SHP77 treated with DMSO at 0.1 percent for 48 hours (cell line): Measurements from ENCODE around the gene KIAA0513.
"Not testable (repeated sequence)": the region's sequence is repeated elsewhere in the genome, so short reads cannot be mapped to it uniquely, and the experiment has no call there.

ENCODE experiments used
- DNase-seq: peaks from one replicate; lab custom pipeline; 2025; lab: John Stamatoyannopoulos, UW

KIAA0513 gene

DNA sequence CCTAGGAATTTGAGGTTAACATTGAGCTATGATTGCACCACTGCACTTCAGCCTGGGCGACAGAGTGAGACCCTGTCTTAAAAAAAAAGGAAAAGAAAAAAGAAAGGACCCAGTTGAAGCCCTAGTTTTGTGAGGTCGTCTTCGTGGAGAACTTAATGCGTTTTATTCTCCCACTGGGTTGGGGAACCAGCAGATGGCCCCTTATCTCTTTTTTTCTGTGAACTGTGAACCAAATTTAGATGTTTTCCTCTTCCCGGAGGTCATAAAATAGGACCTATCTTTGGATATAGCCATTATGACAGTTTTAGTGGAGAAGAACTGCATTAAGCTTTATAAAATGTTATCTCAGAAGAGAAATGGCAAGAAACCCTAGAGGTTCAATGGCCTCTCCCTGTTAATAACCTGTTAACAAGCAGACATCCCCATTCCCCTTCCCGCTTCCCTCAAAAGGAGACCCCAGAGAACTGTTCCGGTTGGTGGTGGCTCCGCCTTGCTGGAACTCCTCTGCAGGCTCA, 23.5 kb downstream of the KIAA0513 start:
- no peak for DNase-seq

DNA sequence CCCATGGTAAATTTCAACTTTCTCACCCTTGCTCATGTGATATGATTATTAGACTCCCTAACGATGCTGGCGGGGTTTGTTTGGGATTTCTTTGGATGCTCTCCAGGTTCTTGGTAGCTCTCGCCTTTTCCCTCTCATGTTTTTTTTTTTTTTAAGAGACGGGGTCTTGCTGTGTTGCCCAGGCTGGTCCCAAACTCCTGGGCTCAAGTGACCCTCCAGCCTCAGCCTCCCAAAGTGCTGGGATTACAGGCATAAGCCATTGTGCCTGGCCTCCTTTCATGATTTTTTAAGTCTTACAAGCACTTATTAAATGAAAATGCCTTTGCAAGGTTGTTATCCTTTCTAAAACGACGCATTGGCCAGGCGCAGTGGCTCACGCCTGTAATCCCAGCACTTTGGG, 24.1 kb downstream of the KIAA0513 start:
- no peak for DNase-seq

DNA sequence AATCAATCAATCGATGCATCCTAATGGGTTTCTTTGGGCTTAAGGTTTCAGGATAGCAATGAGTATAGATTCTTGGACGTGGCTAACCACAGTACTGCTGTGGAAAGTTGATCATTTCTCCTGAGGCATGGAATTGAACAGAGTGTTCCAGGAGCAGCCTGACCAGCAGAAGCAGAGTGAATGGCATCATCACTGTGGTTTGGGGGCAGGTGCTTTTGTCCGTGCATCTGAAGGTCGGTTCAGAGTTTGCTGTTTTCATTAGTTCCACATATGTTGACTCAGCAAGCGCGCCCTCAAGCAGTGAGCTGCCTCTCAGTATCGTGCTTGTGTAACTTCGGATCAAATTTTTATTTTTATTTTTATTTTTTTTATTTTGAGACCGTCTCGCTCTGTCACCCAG, 24.9 kb downstream of the KIAA0513 start:
- no peak for DNase-seq

- not testable (repeated sequence) for DNase-seq
Observed at GRCh38 chr16:85054321-85054720, 26.7 kb downstream of the KIAA0513 start.

DNA sequence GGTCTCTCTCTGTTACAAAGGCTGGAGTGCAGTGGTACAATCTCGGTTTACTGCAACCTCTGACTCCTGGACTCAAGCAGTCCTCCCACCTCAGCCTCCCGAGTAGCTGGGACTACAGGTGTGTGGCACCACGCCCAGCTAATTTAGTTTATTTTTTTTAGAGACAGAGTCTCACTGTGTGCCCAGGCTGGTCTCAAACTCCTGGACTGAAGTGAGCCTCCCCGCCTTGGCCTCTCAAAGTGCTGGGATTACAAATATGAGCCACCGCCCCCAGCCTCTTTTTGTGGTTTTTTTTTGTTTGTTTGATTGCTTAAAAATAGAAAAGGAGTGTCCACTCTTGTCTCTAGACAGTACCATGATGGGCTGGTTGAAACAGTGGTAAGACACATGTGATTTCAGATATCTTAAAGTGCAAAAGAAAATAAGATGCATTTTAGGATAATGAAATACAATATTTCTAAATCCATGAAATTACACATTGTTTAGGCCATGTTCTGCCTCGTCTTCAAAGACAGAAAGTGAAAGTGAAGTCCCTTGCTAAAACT, 27.4 kb downstream of the KIAA0513 start:
- DNase-seq: no peak

DNA sequence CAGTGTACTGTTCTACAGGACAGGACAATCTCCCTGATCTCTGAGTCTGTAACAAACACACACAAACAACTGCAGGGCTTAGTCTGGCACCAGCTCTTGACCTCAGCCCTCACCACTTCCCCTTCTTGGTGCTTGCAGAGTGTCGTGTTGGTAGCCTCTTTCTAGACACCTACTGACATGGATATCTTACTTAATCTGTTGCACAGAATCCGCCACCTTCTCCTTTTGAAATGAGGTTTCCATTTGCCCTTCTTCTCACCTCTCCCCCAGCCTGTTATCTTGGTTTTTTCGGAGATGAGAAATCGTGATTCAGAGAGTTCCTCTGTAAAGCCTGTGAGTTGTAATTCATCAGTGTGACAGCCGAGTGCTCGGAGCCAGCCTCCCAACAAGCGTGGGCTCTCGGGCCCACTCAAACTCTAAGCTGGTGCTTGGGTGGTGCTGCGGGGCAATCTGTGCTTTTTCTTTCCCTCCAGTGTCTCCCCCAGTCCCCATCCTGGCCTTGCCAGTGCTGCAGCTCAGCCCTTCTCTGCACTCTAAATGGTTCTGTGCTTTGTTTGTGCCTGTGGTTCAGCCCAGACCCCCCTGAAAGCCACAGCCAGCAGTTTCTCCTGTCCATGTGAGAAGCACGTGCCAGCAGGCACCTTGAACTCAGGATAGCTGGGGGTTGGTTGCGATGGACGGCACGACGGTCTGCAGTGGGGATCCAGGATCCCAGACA, 28.1 kb downstream of the KIAA0513 start:
- no peak for DNase-seq

DNA sequence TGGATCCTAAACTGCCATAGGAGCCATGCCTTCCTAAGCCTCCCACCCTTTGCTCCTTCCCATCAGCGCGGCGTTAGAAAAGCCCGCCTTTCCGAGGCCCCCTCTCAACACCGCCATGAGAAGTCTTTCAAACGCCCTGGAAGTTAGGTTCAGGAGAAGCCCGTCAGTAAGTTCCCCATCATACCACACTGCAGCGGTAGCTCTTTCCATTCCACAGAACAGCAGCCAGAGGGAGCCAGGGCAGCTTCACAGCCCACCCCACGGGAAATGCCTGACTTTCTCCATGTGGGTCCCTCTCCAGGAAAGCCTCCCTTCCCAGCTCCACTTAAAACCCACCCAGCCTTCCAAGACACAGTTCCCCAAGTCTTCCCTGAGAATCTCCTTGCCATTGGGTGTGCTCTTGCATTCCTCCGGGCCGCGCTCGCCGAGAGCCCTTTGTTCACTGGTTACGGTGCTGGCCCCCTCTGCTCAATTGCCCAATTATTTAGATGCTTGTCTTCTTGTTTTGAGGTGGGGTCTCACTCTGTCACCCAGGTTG, 28.7 kb downstream of the KIAA0513 start:
- DNase-seq: no peak

DNA sequence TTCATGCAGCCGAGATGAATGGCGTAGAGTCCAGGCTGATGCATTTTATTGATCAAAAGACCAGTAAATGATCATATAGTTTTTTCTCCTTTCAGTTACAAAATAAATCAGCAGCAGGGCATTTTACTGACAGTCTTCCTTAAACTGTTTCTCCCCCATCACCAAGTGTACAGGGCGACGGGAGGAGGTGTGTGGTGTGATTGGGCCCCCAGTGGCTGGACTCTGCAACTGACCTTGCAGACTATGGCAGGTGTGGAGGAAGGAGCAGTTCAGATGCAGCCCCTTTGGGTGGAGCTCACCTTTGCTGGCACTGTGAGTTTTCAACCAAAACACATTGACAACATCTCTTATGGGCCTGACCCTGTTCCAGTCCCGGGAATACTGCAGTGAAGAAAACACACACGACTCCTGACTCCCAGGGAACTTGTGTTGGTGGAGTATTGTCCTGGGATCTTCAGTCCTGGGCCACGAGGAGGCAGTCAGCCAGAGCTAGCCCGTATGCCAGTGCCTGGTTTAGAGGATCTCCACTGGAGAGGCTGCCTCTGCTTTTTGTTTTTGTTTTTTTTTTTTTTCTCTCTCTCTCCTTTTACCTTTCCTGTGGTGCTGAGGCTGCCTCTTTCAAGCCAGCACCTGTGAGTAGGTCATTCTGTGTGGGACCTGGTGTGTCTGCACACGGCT, 29.8 kb downstream of the KIAA0513 start:
- no peak for DNase-seq

DNA sequence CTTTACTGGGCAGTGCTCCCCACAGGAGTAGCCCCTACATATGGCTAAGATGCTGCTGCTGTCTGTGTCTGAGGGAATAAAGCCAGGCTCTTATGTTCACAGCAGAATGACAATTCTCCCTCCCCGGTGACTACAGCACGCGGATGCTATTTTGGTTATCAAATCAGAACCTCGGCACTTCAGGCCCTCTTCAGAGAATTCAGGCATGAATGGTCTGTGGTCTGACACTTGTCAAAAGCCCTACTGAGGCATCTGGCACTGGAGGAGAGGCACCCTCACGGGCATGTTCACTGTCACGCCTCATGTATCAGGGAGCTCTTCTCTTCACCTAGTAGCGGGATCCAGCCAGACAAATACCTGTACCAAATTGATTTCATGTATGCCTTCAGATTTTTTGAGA, 30.4 kb downstream of the KIAA0513 start:
- no peak for DNase-seq

GRCh38 chr16:85058909-85059308, 31.3 kb downstream of the KIAA0513 start:
- no peak for DNase-seq

DNA sequence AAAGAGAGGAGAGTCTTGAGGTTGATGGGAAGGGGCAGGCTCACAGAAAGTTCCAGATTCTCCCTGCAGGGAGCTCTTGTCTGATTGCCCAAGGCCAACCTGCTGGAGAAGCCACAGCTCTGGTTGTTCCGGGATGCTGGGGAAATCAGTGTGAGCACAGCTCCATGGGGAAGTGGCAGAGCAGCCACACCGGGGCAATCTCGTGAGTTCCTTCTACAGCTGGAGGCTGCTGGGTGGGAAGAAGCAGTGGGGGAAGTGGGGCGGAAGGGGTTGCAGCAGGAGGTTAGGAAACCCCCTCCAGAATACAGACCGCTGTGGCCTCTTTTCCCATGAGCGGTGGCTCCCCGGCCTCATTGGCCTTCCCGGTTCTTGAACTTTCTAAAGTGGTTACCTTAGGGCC, 34.0 kb downstream of the KIAA0513 start:
- DNase-seq: no peak

DNA sequence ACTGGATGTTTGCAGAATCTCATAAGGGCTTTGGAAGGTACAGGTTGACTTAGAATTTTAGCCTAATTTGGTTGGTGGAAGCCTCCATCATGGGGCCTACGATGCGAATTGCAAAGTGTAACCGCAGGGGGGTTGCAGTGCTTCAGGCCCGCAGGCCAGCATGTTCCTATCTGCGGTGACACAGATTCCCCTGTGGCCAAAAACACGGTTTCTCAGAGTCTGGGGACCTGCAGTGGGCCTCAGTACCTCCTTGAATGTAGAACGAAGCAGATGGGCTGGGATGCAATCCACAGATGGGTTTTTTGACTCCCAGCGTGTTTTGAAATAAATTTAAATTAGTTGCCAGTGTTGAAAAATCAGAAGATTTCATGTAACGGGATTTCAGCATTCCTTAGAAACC, 34.7 kb downstream of the KIAA0513 start:
- no peak for DNase-seq

DNA sequence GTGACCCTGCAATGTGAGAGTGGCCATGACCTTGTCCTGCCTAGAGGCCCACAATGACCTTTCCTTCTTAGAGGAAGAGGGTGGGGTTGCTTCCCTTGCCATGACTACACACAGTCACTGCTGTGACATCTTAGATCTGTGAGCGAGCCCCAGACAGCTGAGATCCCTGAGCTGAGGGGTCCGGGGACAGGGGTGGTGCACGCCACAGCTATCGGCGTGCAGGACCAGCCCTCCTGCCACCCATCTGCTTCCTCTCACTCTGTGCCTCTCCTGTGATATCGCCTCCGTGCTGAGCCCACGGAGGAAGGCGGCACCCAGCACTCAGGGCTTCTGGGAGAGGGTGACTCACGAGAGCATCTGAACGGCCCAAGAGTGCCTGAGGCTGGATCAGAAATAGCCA, 35.2 kb downstream of the KIAA0513 start:
- DNase-seq: no peak

DNA sequence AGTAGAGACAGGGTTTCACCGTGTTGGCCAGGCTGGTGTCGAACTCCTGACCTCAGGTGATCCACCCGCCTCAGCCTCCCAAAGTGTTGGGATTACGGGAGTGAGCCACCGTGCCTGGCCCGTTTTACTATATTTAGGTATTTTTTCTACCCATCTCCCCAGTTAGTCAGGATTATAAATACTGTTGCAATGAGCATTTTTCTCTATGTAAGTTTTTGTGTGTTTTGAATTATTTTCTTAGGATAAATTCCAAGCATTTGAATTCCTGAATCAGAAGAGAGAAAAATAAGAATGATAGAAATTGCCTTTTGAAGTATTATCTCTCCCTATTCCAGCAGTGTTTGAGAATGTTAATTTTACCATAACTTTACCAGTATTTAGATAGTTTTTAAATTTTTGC, 36.6 kb downstream of the KIAA0513 start:
- DNase-seq: no peak

DNA sequence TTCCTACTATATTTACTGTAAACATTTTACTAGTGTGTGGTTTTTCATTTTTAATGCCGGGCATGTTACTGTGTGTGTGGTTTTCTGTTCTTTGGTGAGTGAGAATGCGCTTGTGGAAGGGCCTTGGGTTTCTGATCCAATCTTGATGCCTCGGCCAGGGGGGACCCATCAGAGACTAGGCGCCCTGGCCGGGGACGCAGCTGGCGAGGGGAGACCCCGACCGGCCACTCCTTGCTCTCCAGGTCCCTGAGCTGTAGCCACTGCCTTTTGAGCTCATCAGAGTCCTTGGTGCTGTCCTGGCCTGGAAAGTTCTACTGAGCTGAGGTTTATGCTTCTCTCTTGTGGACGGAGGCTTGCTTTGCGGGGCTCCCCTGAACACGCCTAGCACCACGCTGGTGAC, 37.5 kb downstream of the KIAA0513 start:
- DNase-seq: no peak

GRCh38 chr16:85066346-85066885, 38.8 kb downstream of the KIAA0513 start:
- DNase-seq: no peak

DNA sequence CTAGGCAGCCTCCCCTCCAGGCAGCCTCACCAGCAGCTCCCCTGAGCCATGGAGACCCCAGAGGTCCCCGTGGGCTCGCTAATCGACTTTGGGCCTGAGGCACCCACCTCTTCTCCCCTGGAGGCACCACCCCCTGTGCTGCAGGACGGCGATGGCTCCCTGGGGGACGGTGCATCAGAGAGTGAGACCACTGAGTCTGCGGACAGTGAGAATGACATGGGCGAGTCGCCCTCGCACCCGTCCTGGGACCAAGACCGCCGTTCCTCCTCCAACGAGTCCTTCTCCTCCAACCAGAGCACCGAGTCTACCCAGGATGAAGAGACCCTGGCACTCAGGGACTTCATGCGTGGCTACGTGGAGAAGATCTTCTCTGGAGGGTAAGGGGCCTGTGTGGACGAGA, 39.4 kb downstream of the KIAA0513 start:
- DNase-seq: no peak

- DNase-seq: no peak
Observed at GRCh38 chr16:85067426-85067825, 39.8 kb downstream of the KIAA0513 start.

- no peak for DNase-seq
Observed at GRCh38 chr16:85068746-85069145, 41.2 kb downstream of the KIAA0513 start.

- DNase-seq: no peak
Observed at GRCh38 chr16:85069171-85069570, 41.6 kb downstream of the KIAA0513 start.

DNA sequence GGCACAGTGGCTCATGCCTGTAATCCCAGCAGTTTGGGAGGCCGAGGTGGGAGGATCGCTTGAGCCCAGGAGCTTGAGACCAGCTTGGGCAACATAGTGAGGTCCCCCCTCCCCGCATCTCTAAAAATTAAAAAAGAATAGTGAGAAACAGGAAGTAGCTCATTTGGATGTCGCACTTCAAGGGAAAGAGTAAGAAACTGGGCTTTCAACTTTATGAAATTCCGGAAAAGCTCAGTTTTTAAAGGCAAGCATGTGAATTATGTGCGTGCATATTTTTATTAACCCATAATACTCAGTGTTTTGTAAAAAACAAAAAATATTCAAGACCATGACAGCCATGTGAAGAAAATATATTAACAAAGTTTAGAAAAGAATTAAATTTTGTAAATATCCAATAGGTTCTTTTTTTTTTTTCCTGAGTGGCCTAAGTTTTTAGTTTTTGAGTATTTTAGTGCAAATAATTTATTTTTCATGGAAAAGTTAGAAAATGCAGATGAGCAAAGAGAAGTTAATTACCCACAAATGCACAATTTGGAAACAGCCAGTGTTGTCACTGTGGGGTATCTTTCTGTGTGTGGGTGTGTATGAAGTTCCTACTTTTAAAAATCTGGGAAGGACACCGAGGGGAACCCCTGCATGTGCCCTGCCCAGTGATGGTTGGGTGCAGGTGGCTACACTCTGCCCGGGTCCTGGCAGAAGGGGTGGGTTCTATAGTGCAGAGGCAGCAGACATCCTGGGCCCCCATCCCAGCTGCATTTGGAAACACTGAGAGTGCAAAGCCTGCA, 44.7 kb downstream of the KIAA0513 start:
- DNase-seq: no peak

GRCh38 chr16:85072947-85073346, 45.4 kb downstream of the KIAA0513 start:
- no peak for DNase-seq
